GM12878 (cell line): ENCODE results near the gene CA10. TPM values are rescaled to one million over a fixed set of nuclear protein-coding genes. Genes with fewer than 3 reads are reported as not detected.

ENCODE experiments used
- ATAC-seq: fragments of 200-7000 bp; cut with Tn5 transposase; 3 replicates; pipeline ENCODE4 v1.9.1; 2020; ENCODE audit warnings: mild to moderate bottlenecking, moderate library complexity
- BruUV-seq: library from RNA; stranded (reverse); fragments of 400-500 nt; replicated peaks from 2 replicates; lab custom pipeline; 2021; lab: Mats Ljungman, UMichigan
- CTCF ChIA-PET: fragments of 300-600 bp; sonication (Branson Sonifier 250); formaldehyde crosslinking; extraction: SDS; loops from one replicate; lab custom pipeline; 2021; ENCODE audit warnings: inconsistent platforms; lab: Yijun Ruan, JAX
- POLR2A ChIA-PET: fragments of 350-600 bp; formaldehyde crosslinking; extraction: SDS; loops from one replicate; lab custom pipeline; 2021; ENCODE audit warnings: inconsistent platforms; lab: Charles Lee
- RAD21 ChIA-PET: fragments of 300-600 bp; sonication (Branson Sonifier 250); formaldehyde crosslinking; loops from one replicate; lab custom pipeline; 2023; ENCODE audit warnings: antibody characterized with exemption; ENCODE audit not compliant: unreplicated experiment; lab: Charles Lee
- SMC1A ChIA-PET: fragments of 300-600 bp; sonication (Branson Sonifier 250); formaldehyde crosslinking; loops from one replicate; lab custom pipeline; 2023; ENCODE audit not compliant: unreplicated experiment, uncharacterized antibody; lab: Charles Lee
- DNase-seq: peaks from one replicate; pipeline ENCODE4 v3.0.0-alpha.2; 2011; ENCODE audit warnings: low read depth, low spot score
- FAIRE-seq: peaks from 3 replicates; lab custom pipeline; 2011; peaks lifted over from hg19 to GRCh38; lab: Jason Lieb, UNC
- H2AFZ ChIP-seq: 2 replicates; pipeline ENCODE4 v1.6.0; 2011; ENCODE audit warnings: low read depth, low read length, control low read depth; ENCODE audit not compliant: control insufficient read depth
- H3K27ac ChIP-seq: 2 replicates; pipeline ENCODE4 v1.5.1; 2011; ENCODE audit warnings: control low read depth; ENCODE audit not compliant: control insufficient read depth, insufficient read depth
- H3K27me3 ChIP-seq, 2 experiments: replicated peaks in 1 of 2; 2 replicates each; pipeline versions ENCODE4 v1.6.0 to v1.6.1; 2011; ENCODE audit warnings: low read length in 1 of 2; ENCODE audit not compliant: control insufficient read depth in 2 of 2, insufficient read depth in 2 of 2
- H3K36me3 ChIP-seq, 2 experiments: 2 replicates each; pipeline ENCODE4 v1.5.1; 2011; ENCODE audit warnings: low read length in 1 of 2; ENCODE audit not compliant: control insufficient read depth in 2 of 2, insufficient read depth in 2 of 2
- H3K4me1 ChIP-seq: 2 replicates; pipeline ENCODE4 v1.6.1; 2011; ENCODE audit warnings: mild to moderate bottlenecking, low read length, moderate library complexity, mixed read lengths; ENCODE audit not compliant: control insufficient read depth, insufficient read depth
- H3K4me2 ChIP-seq: 2 replicates; pipeline ENCODE4 v1.6.0; 2011; ENCODE audit warnings: control low read depth; ENCODE audit not compliant: control insufficient read depth, insufficient read depth
- H3K4me3 ChIP-seq: fragments of 200-600 bp; sonication (generic); 2 replicates; pipeline ENCODE4 v1.5.1; 2016
- H3K79me2 ChIP-seq: 2 replicates; pipeline ENCODE4 v1.6.0; 2011; ENCODE audit warnings: low read length; ENCODE audit not compliant: control insufficient read depth, insufficient read depth
- H3K9ac ChIP-seq: 2 replicates; pipeline ENCODE4 v1.8.0; 2011; ENCODE audit warnings: low read length, control low read depth, mixed read lengths; ENCODE audit not compliant: control insufficient read depth, insufficient read depth
- H3K9me3 ChIP-seq: replicated peaks from 3 replicates; pipeline ENCODE4 v1.5.1; 2011; ENCODE audit warnings: mild to moderate bottlenecking, low read length; ENCODE audit not compliant: control insufficient read depth, insufficient read depth
- H4K20me1 ChIP-seq: 2 replicates; pipeline ENCODE4 v1.6.0; 2011; ENCODE audit not compliant: control insufficient read depth, insufficient read depth
- CREB1 ChIP-seq: IDR thresholded peaks from 2 replicates; pipeline ENCODE4 v1.6.1; 2012; ENCODE audit warnings: low read depth, mild to moderate bottlenecking, inconsistent platforms
- EED ChIP-seq: sonication (generic); IDR thresholded peaks from 2 replicates; pipeline ENCODE4 v1.6.1; 2016; ENCODE audit warnings: antibody characterized with exemption, low read depth
- HDAC6 ChIP-seq: fragments of 200-600 bp; sonication (generic); IDR thresholded peaks from one replicate; pipeline ENCODE4 v1.8.0; 2017; ENCODE audit warnings: antibody characterized with exemption; ENCODE audit not compliant: unreplicated experiment
- IRF3 ChIP-seq: fragments of 450-650 bp; IDR thresholded peaks from 2 replicates; pipeline ENCODE4 v1.6.1; 2014; ENCODE audit warnings: mild to moderate bottlenecking
- RFX5 ChIP-seq: IDR thresholded peaks from 2 replicates; pipeline ENCODE4 v1.6.1; 2011; ENCODE audit warnings: low read depth, low read length, improper control_type of control experiment
- ZBTB33 ChIP-seq: fragments of 450-650 bp; IDR thresholded peaks from 2 replicates; pipeline ENCODE4 v1.6.1; 2017; ENCODE audit warnings: mild to moderate bottlenecking
- ZNF24 ChIP-seq: fragments of 450-650 bp; IDR thresholded peaks from 2 replicates; pipeline ENCODE4 v1.6.1; 2017; ENCODE audit warnings: antibody characterized with exemption, mild to moderate bottlenecking
- ZNF274 ChIP-seq: IDR thresholded peaks from one replicate; pipeline ENCODE4 v1.8.0; 2011; ENCODE audit not compliant: insufficient read length, insufficient read depth
- in situ Hi-C: fragments of 300-500 bp; cut with MboI; formaldehyde crosslinking; loops from 9 replicates; pipeline ENCODE4 v1.14.3; 2018; ENCODE audit warnings: mixed read lengths
- intact Hi-C: fragments of 100-400 bp; cut with micrococcal nuclease; formaldehyde crosslinking; loops from one replicate; pipeline ENCODE4 v1.14.2; 2022; ENCODE audit not compliant: unreplicated experiment
- polyA plus RNA-seq, 11 experiments: library from polyadenylated mRNA; depleted of rRNA in 4 of 11; unstranded in 6 of 11; stranded (reverse) in 5 of 11; fragments of >200 nt; fragmentation: Nextera tagmentation in 4 of 11; fragmentation: Illumina TruSeq in 1 of 11; extraction: Ambion mirVana in 4 of 11; extraction: Trizol in 1 of 11; gene quantifications; 1 replicate in 1 of 11; 2 replicates in 10 of 11; pipeline versions ENCODE4 v1.2.1 to v1.2.3, GENCODE V29; 2011 to 2016; ENCODE audit warnings: inconsistent platforms in 2 of 11, missing spikeins in 2 of 11, low read depth in 1 of 11
- total RNA-seq, 4 experiments: library from RNA; depleted of rRNA in 3 of 4; stranded (reverse); fragments of >200 nt in 3 of 4; fragmentation: Illumina TruSeq in 1 of 4; extraction: Trizol in 1 of 4; gene quantifications; 2 replicates each; pipeline versions ENCODE4 v1.2.1 to v1.2.3, GENCODE V29; 2013 to 2021

Gene CA10
- total and polyA plus RNA-seq, 10 of the 15 experiments (the other 5 are each of a cell fraction or from before 2014, with no cell fraction given): not detected

- no peak overlapping the region for H2AFZ ChIP-seq
- ChIA-PET CTCF (no interaction called here), SMC1A (no interaction called here), RAD21 (no interaction called here), POLR2A (no interaction called here)
- no peak overlapping the region for H3K27ac ChIP-seq
- no peak overlapping the region for H3K9ac ChIP-seq
- no peaks in the 10 kb centered on the region for H3K36me3 ChIP-seq
- no peaks in the 10 kb centered on the region for H4K20me1 ChIP-seq
- H3K27me3 ChIP-seq: no peaks in the 10 kb centered on the region
- H3K4me3 ChIP-seq: no peak overlapping the region
- H3K79me2 ChIP-seq: no peaks in the 10 kb centered on the region
- H3K4me1 ChIP-seq: no peaks in the 10 kb centered on the region
- ATAC-seq (no peak), DNase-seq (no peak), FAIRE-seq (no peak)
- TF ChIP-seq ZNF274 (no peak), IRF3 (no peak), ZBTB33 (no peak), EED (no peak), CREB1 (no peak), ZNF24 (no peak), RFX5 (no peak), HDAC6 (no peak)
- BruUV-seq: no TSS peak
- in situ Hi-C loops: no loop called here
- intact Hi-C loops: no loop called here
- no peak overlapping the region for H3K4me2 ChIP-seq
- no peaks in the 10 kb centered on the region for H3K9me3 ChIP-seq
These were observed 485.4 kb downstream of the CA10 start for GRCh38 chr17:51673070-51673469.
